Caco-2 (cell line): Measurements from ENCODE around the gene C15orf39. TPM values are rescaled to one million over a fixed set of nuclear protein-coding genes. Genes with fewer than 3 reads are reported as not detected.

Source experiments
- BruUV-seq: library from RNA; stranded (reverse); fragments of 400-500 nt; replicated peaks from 2 replicates; lab custom pipeline; 2021; lab: Mats Ljungman, UMichigan
- CTCF ChIA-PET: fragments of 300-600 bp; sonication (Branson Sonifier 250); formaldehyde crosslinking; loops from one replicate; lab custom pipeline; 2022; ENCODE audit warnings: antibody characterized with exemption; lab: Charles Lee
- POLR2A ChIA-PET: fragments of 300-600 bp; sonication (Branson Sonifier 250); formaldehyde crosslinking; loops from one replicate; lab custom pipeline; 2022; ENCODE audit warnings: antibody characterized with exemption; lab: Charles Lee
- DNase-seq, 2 experiments: peaks; one replicate each; pipeline versions ENCODE4 v3.0.0 to v3.0.0-alpha.2; 2020 to 2022
- H3K27me3 ChIP-seq: replicated peaks from 2 replicates; pipeline ENCODE4 v1.6.0; 2011; ENCODE audit warnings: low read length; ENCODE audit not compliant: control insufficient read depth, insufficient read depth
- H3K36me3 ChIP-seq: 2 replicates; pipeline ENCODE4 v1.5.1; 2011; ENCODE audit warnings: low read length; ENCODE audit not compliant: control insufficient read depth, insufficient read depth
- H3K4me1 ChIP-seq: fragments of 250-450 bp; sonication (Bioruptor Pico); 2 replicates; pipeline ENCODE4 v1.5.1; 2020; ENCODE audit warnings: mild to moderate bottlenecking
- H3K4me3 ChIP-seq: 2 replicates; pipeline ENCODE4 v1.5.1; 2011; ENCODE audit warnings: low read depth, mild to moderate bottlenecking, control low read depth, low read length
- H3K9me3 ChIP-seq: fragments of 250-450 bp; sonication (Bioruptor Pico); 2 replicates; pipeline ENCODE4 v1.5.1; 2020; ENCODE audit warnings: mild to moderate bottlenecking, moderate library complexity
- H3K27ac Mint-ChIP-seq: one replicate; pipeline ENCODE4 v1.8.0; 2022; ENCODE audit warnings: mixed read lengths; ENCODE audit not compliant: unreplicated experiment
- H3K27me3 Mint-ChIP-seq: one replicate; pipeline ENCODE4 v1.8.0; 2022; ENCODE audit warnings: mixed read lengths; ENCODE audit not compliant: insufficient read depth, unreplicated experiment
- H3K36me3 Mint-ChIP-seq: one replicate; pipeline ENCODE4 v1.8.0; 2022; ENCODE audit warnings: mild to moderate bottlenecking, mixed read lengths; ENCODE audit not compliant: insufficient read depth, unreplicated experiment
- H3K4me1 Mint-ChIP-seq: one replicate; pipeline ENCODE4 v1.8.0; 2022; ENCODE audit warnings: low read depth, mixed read lengths; ENCODE audit not compliant: unreplicated experiment
- H3K4me3 Mint-ChIP-seq: one replicate; pipeline ENCODE4 v1.8.0; 2022; ENCODE audit warnings: mild to moderate bottlenecking, moderate library complexity, mixed read lengths; ENCODE audit not compliant: unreplicated experiment
- H3K9me3 Mint-ChIP-seq: one replicate; pipeline ENCODE4 v1.8.0; 2022; ENCODE audit warnings: mixed read lengths; ENCODE audit not compliant: unreplicated experiment
- CTCF ChIP-seq, 2 experiments: fragments of 200-600 bp in 1 of 2; IDR thresholded peaks; 1 replicate in 1 of 2; 2 replicates in 1 of 2; pipeline versions ENCODE4 v1.5.1 to v1.8.0; 2011 to 2022; ENCODE audit warnings: antibody characterized with exemption in 1 of 2, control low read depth in 1 of 2, inconsistent platforms in 1 of 2, low read depth in 1 of 2, low read length in 1 of 2, mild to moderate bottlenecking in 1 of 2, moderate library complexity in 1 of 2; ENCODE audit not compliant: insufficient read depth in 1 of 2, severe bottlenecking in 1 of 2, unreplicated experiment in 1 of 2
- intact Hi-C: fragments of 100-400 bp; cut with micrococcal nuclease; formaldehyde crosslinking; loops from one replicate; pipeline ENCODE4 v1.10.0; 2022; ENCODE audit not compliant: unreplicated experiment
- total RNA-seq: library from RNA; stranded (reverse); gene quantifications from 2 replicates; pipeline ENCODE4 v1.2.3, GENCODE V29; 2022

C15orf39 gene
- total RNA-seq, 1 experiment from 2014 or later = 48.2 TPM

- H3K27me3 Mint-ChIP-seq = no peaks in the 10 kb centered on the region
- Histone ChIP-seq H3K4me1 (no peaks in the 10 kb centered on the region), H3K27me3 (no peaks in the 10 kb centered on the region), H3K9me3 (no peaks in the 10 kb centered on the region), H3K36me3 (peaks cover 3% of the 10 kb centered on the region), H3K4me3 (no peak overlapping the region)
- no peak for TF ChIP-seq CTCF (IDR thresholded peaks at IDR 0.05; ENCODE audit: insufficient read depth in 1 of 2, low read depth in 1 of 2, low read length in 1 of 2, severe bottlenecking in 1 of 2, unreplicated experiment in 1 of 2)
- no peak overlapping the region for H3K27ac Mint-ChIP-seq
- H3K4me3 Mint-ChIP-seq = no peak overlapping the region
- peaks cover 92% of the 10 kb centered on the region for H3K36me3 Mint-ChIP-seq
- ChIA-PET CTCF (no interaction called here), POLR2A (no interaction called here)
- H3K4me1 Mint-ChIP-seq = no peaks in the 10 kb centered on the region
- intact Hi-C loops = no loop called here
- H3K9me3 Mint-ChIP-seq = no peaks in the 10 kb centered on the region
- BruUV-seq = no TSS peak
- DNase-seq = no peak
These were observed 9.9 kb downstream of the C15orf39 start for GRCh38 chr15:75211436-75212199.

- no peaks in the 10 kb centered on the region for H3K27me3 Mint-ChIP-seq
- Histone ChIP-seq H3K36me3 (peaks cover 3% of the 10 kb centered on the region), H3K4me1 (no peaks in the 10 kb centered on the region), H3K4me3 (no peak overlapping the region), H3K9me3 (no peaks in the 10 kb centered on the region), H3K27me3 (no peaks in the 10 kb centered on the region)
- no peak for DNase-seq
- H3K9me3 Mint-ChIP-seq = no peaks in the 10 kb centered on the region
- CTCF ChIA-PET = no interaction called here
- BruUV-seq = no TSS peak
- POLR2A ChIA-PET = no interaction called here
- H3K27ac Mint-ChIP-seq = peak overlapping the region; percentile 64
- intact Hi-C loops = no loop called here
- no peak overlapping the region for H3K4me3 Mint-ChIP-seq
- H3K4me1 Mint-ChIP-seq = no peaks in the 10 kb centered on the region
- TF ChIP-seq CTCF (IDR thresholded peaks at IDR 0.05; ENCODE audit: insufficient read depth in 1 of 2, low read depth in 1 of 2, low read length in 1 of 2, severe bottlenecking in 1 of 2, unreplicated experiment in 1 of 2) = no peak
- H3K36me3 Mint-ChIP-seq = peaks cover 94% of the 10 kb centered on the region
These were observed 10.6 kb downstream of the C15orf39 start for GRCh38 chr15:75212200-75212858.

- POLR2A ChIA-PET = no interaction called here
- no peaks in the 10 kb centered on the region for H3K9me3 Mint-ChIP-seq
- no peak for TF ChIP-seq CTCF (IDR thresholded peaks at IDR 0.05; ENCODE audit: insufficient read depth in 1 of 2, low read depth in 1 of 2, low read length in 1 of 2, severe bottlenecking in 1 of 2, unreplicated experiment in 1 of 2)
- H3K36me3 Mint-ChIP-seq = peaks cover 87% of the 10 kb centered on the region
- no TSS peak for BruUV-seq
- Histone ChIP-seq H3K27me3 (no peaks in the 10 kb centered on the region), H3K4me1 (no peaks in the 10 kb centered on the region), H3K9me3 (no peaks in the 10 kb centered on the region), H3K36me3 (peaks cover 3% of the 10 kb centered on the region), H3K4me3 (no peak overlapping the region)
- no peak overlapping the region for H3K4me3 Mint-ChIP-seq
- intact Hi-C loops = no loop called here
- CTCF ChIA-PET = no interaction called here
- DNase-seq = peak in 1 of 2 experiments; percentile 7
- no peaks in the 10 kb centered on the region for H3K27me3 Mint-ChIP-seq
- peak overlapping the region; percentile 64 for H3K27ac Mint-ChIP-seq
- H3K4me1 Mint-ChIP-seq = no peaks in the 10 kb centered on the region
These were observed 11.6 kb downstream of the C15orf39 start for GRCh38 chr15:75213212-75213767.
